Stomach (tissue), 9 donors: Measurements from ENCODE around the gene TMEM248. TPM values are rescaled to one million over a fixed set of nuclear protein-coding genes. Genes with fewer than 3 reads are reported as not detected.
"Not testable (repeated sequence)": the region's sequence is repeated elsewhere in the genome, so short reads cannot be mapped to it uniquely, and the experiment has no call there.

ENCODE experiments used
- DNase-seq, 2 donors: peaks; one replicate each; pipeline versions ENCODE4 v3.0.0 to v3.0.0-alpha.2; 2013 to 2019
- H3K27ac ChIP-seq, 5 donors: fragments of 200-600 bp in 4 of 5; sonication (generic) in 4 of 5; one replicate each; pipeline ENCODE4 v1.5.1; 2013 to 2019; ENCODE audit warnings: mild to moderate bottlenecking in 1 of 5, moderate library complexity in 1 of 5
- H3K27me3 ChIP-seq, 3 donors: fragments of 200-600 bp; sonication (generic); one replicate each; pipeline ENCODE4 v1.5.1; 2017 to 2019; ENCODE audit warnings: mixed run types in 1 of 3
- H3K36me3 ChIP-seq, 4 donors: fragments of 200-600 bp; sonication (generic); 1 replicate in 3 of 4; 2 replicates in 1 of 4; pipeline ENCODE4 v1.5.1; 2016 to 2019
- H3K4me1 ChIP-seq, 4 donors: fragments of 200-600 bp; sonication (generic); one replicate each; pipeline ENCODE4 v1.5.1; 2016 to 2019
- H3K4me3 ChIP-seq, 4 donors: fragments of 200-600 bp; sonication (generic) in 3 of 4; one replicate each; pipeline ENCODE4 v1.5.1; 2016 to 2019; ENCODE audit warnings: mild to moderate bottlenecking in 1 of 4
- H3K9me3 ChIP-seq, 4 donors: fragments of 200-600 bp; sonication (generic); one replicate each; pipeline ENCODE4 v1.5.1; 2016 to 2019
- EP300 ChIP-seq: sonication (generic); formaldehyde crosslinking; IDR thresholded peaks from one replicate; pipeline ENCODE4 v1.6.1; 2017; ENCODE audit warnings: antibody characterized with exemption
- POLR2A ChIP-seq, 4 donors: fragments of 450-650 bp; IDR thresholded peaks; one replicate each; pipeline ENCODE4 v1.6.1; 2016; ENCODE audit warnings: antibody characterized with exemption in 4 of 4, control low read depth in 2 of 4, mild to moderate bottlenecking in 1 of 4, moderate library complexity in 1 of 4
- POLR2AphosphoS5 ChIP-seq, 3 donors: sonication (generic); formaldehyde crosslinking; IDR thresholded peaks; one replicate each; pipeline ENCODE4 v1.6.1; 2016; ENCODE audit warnings: antibody characterized with exemption in 3 of 3
- WGBS, 5 donors: extraction: QIAGEN DNeasy Blood & Tissue Kit in 3 of 5; methylation state at CpG; one replicate each; pipeline versions ENCODE4 v1.1.5 to v1.1.7; 2013 to 2018; 5-methylcytosine and 5-hydroxymethylcytosine counted together
- intact Hi-C: fragments of 100-400 bp; cut with DNase I; formaldehyde crosslinking; loops from one replicate; pipeline ENCODE4 v1.15.1; 2023; ENCODE audit warnings: low total_unique reads
- polyA plus RNA-seq, 3 donors: library from polyadenylated mRNA; stranded (reverse); fragments of 200-250 nt; gene quantifications; one replicate each; pipeline ENCODE4 v1.2.3, GENCODE V29; 2013
- total RNA-seq, 5 donors: library from RNA; depleted of rRNA; stranded (reverse); fragments of >200 nt; gene quantifications; one replicate each; pipeline versions ENCODE4 v1.1.0 to v1.2.3, GENCODE V29; 2014 to 2016
- TF ChIP-seq, protein P1 (sequence below), 7 experiments: fragments of 450-650 bp in 4 of 7; fragments of 200-600 bp in 3 of 7; sonication (generic) in 3 of 7; IDR thresholded peaks; one replicate each; pipeline ENCODE4 v1.5.1; 2016 to 2019; ENCODE audit warnings: antibody characterized with exemption in 7 of 7, control low read depth in 2 of 7, mild to moderate bottlenecking in 1 of 7
- donor health status: healthy with polysubstance abuse.
- donor health status: Bipolar disorder and iron deficiency.
- donor health status: healthy.

TMEM248 gene
- total and polyA plus RNA-seq, 8 donors, result 20.3 to 157 (median 118) TPM

- H3K9me3 ChIP-seq, H3K27me3 ChIP-seq, intact Hi-C loops: not testable (repeated sequence)
- WGBS, 5 donors, result 0 to 2% (median 1%) methylated on average over 9 of the region's 9 CpGs
- Histone ChIP-seq H3K4me1 (peaks cover 8 to 45% (median 26%) of the 10 kb centered on the region in 4 donors), H3K4me3 (peak overlapping the region; percentile 67 to 88 (median 77)), H3K36me3 (peaks cover 35 to 51% (median 48%) of the 10 kb centered on the region in 4 donors), H3K27ac (peak overlapping the region; percentile 98 to 100 (median 99))
- peak; percentile 58 to 83 for DNase-seq
- TF ChIP-seq POLR2AphosphoS5 (IDR thresholded peaks at IDR 0.05) (peak; percentile 88 to 93 (median 91)), POLR2A (IDR thresholded peaks at IDR 0.05) (peak in 2 of 4 donors; percentile 28 to 40), EP300 (peak; percentile 38)
- TF ChIP-seq, protein P1, sequence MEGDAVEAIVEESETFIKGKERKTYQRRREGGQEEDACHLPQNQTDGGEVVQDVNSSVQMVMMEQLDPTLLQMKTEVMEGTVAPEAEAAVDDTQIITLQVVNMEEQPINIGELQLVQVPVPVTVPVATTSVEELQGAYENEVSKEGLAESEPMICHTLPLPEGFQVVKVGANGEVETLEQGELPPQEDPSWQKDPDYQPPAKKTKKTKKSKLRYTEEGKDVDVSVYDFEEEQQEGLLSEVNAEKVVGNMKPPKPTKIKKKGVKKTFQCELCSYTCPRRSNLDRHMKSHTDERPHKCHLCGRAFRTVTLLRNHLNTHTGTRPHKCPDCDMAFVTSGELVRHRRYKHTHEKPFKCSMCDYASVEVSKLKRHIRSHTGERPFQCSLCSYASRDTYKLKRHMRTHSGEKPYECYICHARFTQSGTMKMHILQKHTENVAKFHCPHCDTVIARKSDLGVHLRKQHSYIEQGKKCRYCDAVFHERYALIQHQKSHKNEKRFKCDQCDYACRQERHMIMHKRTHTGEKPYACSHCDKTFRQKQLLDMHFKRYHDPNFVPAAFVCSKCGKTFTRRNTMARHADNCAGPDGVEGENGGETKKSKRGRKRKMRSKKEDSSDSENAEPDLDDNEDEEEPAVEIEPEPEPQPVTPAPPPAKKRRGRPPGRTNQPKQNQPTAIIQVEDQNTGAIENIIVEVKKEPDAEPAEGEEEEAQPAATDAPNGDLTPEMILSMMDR (IDR thresholded peaks at IDR 0.05), result peak in 3 of 7 experiments; percentile 9 to 21 (median 16)
Measured at GRCh38 chr7:66994691-66995049, 73.6 kb downstream of the TMEM248 start.

GRCh38 chr7:66995050-66995776 is 74.2 kb downstream of the TMEM248 start, which contains the start of gene SBDS:
Gene SBDS, minus strand, starts transcription at chr7:66995586. Its CDS starts 169 bp downstream, at chr7:66995417.
- DNase-seq, result peak; percentile 95 to 99
- Histone ChIP-seq H3K27ac (peak within 1 kb of the TSS; percentile 98 to 100 (median 99)), H3K4me1 (peaks cover 8 to 45% (median 26%) of the 10 kb centered on the region in 4 donors), H3K36me3 (peaks cover 31 to 51% (median 49%) of the 10 kb centered on the region in 4 donors), H3K4me3 (peak within 1 kb of the TSS; percentile 67 to 88 (median 77))
- H3K27me3 ChIP-seq, intact Hi-C loops, H3K9me3 ChIP-seq: not testable (repeated sequence)
- 0 to 1% (median 1%) methylated on average over 23 to 59 of the region's 59 CpGs for WGBS, 5 donors
- TF ChIP-seq POLR2AphosphoS5 (IDR thresholded peaks at IDR 0.05) (peak; percentile 97 to 99 (median 98)), POLR2A (IDR thresholded peaks at IDR 0.05) (peak in 2 of 4 donors; percentile 94 to 97)

DNA sequence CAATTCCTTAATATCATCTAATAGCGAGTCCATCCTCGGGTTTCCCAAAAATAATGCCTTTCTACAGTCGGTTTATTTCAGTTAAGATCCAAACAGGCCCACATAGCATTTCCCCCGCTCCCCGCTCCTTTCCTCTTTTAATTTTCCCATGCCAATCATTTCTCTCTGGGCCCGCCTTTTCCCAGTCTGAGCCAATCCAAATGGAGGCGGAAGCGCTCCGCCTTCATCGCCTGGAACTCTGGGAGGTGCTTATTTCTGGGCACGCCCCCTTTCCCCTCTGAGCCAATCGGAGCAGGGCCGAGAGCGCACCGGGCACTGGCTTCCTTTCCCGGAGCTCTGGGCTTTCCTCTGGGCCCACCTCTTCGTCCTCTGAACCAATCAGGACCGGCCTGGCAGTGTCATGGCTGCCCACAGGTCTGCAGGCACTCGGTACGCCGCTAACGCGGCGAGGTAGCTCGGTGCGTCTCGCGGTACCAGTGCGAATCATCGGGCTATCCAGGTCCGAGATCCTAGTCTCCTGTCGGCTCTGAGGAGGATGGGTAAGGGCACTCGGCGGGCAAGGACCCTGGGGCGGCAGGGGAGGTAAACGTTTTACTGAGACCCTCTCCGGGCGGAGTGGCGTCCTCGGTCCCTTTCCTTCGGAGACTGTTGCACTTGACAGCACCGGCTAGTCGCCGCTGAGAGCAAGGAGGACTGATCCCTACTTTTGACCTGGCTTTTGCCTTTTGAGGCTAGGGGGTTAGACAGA is 75.6 kb downstream of the TMEM248 start, which contains the start of gene TYW1:
Gene TYW1 (plus strand): TSS at position 390 of the 748 bp plus-strand sequence. CDS start 146 bp downstream, at position 536.
- peaks cover 19 to 42% (median 40%) of the 10 kb centered on the region in 4 donors for H3K36me3 ChIP-seq
- 0 to 1% (median 0%) methylated on average over 36 to 44 of the region's 44 CpGs for WGBS, 5 donors
- H3K4me1 ChIP-seq, result peaks cover 8 to 41% (median 28%) of the 10 kb centered on the region in 4 donors
- peak within 1 kb of the TSS; percentile 67 to 88 (median 77) for H3K4me3 ChIP-seq
- peak; percentile 99 for DNase-seq
- H3K27me3 ChIP-seq, intact Hi-C loops, H3K9me3 ChIP-seq: not testable (repeated sequence)
- peak within 1 kb of the TSS; percentile 88 to 100 (median 99) for H3K27ac ChIP-seq
- TF ChIP-seq POLR2AphosphoS5 (IDR thresholded peaks at IDR 0.05), result peak in 2 of 3 donors; percentile 70 to 90
- peak in 1 of 4 donors; percentile 69 for TF ChIP-seq POLR2A (IDR thresholded peaks at IDR 0.05)

DNA sequence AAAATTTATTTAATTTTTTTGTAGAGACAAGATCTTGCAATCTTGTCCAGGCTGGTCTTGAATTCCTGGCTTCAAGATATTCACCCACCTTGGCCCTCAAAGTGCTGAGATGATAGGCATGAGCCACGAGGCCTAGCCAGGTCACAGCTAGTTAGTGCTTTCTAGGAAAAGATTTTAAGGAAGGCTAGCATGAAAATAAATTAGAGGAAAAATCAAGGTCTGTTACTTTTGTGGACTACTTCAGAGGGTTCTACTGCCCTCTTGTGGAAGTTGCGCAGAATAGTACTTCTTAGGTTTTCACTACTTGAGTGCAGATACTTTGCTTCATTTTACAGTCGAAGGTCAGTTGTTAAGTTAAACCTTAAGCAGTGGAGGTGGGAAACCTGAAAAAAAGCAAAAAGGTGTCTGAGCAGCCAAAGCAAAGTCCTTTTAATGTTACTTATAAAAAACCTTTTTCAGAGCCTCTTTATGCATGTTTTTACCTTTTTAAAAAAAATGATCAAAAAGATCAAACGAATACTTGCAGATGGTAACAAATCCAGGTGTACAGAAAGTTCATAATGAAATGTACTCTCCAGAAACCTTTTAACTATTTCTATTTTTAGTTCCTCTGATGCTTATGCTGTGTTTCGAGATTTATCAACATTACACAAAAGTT is 79.7 kb downstream of the TMEM248 start:
- H3K9me3 ChIP-seq, intact Hi-C loops, H3K4me3 ChIP-seq, H3K27ac ChIP-seq, H3K27me3 ChIP-seq: not testable (repeated sequence)
- 34 to 58% (median 41%) methylated on average over 3 to 4 of the region's 5 CpGs for WGBS, 5 donors
- Histone ChIP-seq H3K36me3 (peaks cover 0 to 42% (median 38%) of the 10 kb centered on the region in 4 donors), H3K4me1 (peaks cover 8 to 16% (median 12%) of the 10 kb centered on the region in 4 donors)
- TF ChIP-seq, protein P1 (IDR thresholded peaks at IDR 0.05), result peak in 2 of 7 experiments; percentile 21 to 53
- DNase-seq, result peak in 1 of 2 donors; percentile 52

DNA sequence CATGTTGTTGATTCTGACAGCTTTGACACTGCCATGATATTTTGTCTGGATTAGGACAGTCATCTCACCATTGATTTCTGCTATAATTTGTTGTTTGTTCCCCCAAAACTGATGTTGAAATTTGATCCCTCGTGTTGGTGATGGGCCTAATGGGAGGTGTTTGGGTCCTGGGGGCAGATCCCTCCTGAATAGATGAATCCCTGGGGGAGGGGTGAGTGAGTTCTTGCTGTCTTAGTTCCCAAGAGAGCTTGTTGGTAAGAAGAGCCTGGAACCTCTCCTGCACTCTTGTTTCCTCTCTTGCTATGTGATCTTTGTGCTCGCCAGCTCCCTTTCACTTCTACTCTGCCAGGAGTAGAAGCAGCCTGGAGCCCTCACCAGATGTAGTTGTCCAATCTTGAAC is 83.1 kb downstream of the TMEM248 start:
- WGBS, 5 donors, result 67 to 90% (median 87%) methylated on average over 1 to 2 of the region's 2 CpGs
- not testable (repeated sequence) for DNase-seq

More for the DNA sequence above, 83.1 kb downstream of the TMEM248 start:
- H3K36me3 ChIP-seq, result peaks cover 5 to 71% (median 68%) of the 10 kb centered on the region in 4 donors
- H3K4me3 ChIP-seq, H3K4me1 ChIP-seq, H3K27ac ChIP-seq, H3K27me3 ChIP-seq, H3K9me3 ChIP-seq, intact Hi-C loops: not testable (repeated sequence)
